AG08395 (cell line): ENCODE data around the gene THAP8.

ENCODE experiments used
- DNase-seq: peaks from one replicate; pipeline ENCODE4 v3.0.0; 2012; ENCODE audit warnings: mixed read lengths, low spot score

Gene THAP8

DNA sequence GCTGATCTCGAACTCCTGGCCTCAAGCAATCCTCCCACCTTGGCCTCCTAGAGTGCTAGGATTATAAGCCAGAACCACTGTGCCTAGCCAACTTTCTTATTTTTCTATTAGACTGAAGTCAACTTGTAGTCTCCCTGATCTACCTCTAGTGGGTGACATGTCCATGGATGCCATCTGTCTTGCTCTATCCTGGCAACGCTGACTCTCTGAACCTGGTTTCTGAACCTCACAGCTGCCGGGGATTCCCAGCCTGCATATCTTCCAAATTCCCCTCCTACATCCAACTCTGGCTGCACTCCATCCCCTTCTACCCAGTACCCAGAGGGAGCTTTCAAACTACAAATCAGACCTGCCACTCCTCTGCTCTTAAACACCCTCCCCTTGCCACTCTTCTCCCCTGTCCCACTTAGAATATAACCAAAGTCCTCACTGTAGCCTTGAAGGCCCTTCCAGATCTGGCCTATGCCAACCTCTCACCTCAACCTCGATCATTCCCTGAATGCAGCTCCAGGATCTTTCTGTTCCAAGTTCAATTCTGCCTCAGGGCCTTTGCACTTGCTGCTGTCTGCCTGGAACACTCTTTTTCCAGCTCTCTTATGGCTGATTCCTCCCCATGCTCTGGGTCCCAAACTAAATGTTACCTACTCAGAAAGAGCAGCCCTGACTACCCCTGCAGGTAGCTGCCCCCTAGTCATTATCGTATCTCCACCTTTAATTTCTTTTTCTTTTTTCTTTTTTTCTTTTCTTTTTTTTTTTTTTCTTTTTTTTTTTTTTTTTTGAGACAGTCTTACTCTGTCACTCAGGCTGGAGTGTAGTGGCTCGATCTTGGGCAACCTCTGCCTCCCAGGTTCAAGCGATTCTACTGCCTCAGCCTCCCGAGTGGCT is 23.6 kb downstream of the THAP8 start:
- peak; percentile 60 for DNase-seq

DNA sequence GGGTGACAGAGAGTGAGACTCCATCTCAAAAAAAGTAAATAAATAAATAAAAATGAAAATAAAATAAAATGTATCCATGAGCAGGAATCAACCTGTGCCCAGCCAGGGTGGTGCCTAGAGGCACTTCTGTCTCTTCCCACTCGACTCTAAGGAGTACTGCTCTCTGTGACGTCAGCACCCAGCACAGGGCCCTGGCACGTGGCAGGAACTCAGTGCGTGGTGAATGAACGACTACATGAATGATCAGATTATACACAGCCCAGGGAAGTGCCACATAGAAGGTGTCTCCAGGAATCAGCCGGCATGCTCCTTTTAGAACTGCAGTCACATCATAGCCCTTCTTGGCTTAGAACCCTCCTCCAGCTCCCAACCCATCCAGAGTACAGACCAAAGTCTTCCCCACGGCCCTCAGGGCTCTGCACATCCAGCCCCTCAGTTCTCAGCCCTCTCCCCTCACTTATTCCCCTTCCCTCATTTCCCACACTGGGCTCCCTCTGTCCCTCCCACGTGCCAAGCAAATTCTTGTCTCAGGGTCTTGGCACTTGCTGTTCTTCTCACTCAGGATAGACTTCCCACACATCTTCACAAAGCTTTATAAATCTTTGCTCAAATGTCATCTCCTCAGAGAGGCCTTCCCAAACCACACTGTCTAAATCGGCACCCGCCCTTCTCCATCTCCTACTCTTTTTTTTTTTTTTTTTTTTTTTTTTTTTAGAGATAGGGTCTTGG is 25.6 kb downstream of the THAP8 start:
- no peak for DNase-seq

DNA sequence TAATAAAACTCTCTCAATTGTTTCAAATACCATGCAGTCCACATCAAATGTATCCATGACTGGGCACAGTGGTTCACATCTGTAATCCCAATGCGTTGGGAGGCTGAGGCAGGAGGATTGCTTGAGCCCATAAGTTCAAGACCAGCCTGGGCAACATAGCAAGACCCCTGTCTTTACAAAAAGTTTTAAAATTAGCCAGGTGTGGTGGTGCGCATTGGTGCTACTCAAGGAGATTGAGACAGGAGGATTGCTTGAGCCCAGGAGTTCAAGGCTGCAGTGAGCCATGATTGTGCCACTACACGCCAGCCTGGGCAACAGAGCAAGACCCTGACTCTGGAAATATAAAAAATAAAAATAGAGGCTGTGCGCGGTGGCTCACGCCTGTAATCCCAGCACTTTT is 26.4 kb downstream of the THAP8 start:
- no peak for DNase-seq

DNA sequence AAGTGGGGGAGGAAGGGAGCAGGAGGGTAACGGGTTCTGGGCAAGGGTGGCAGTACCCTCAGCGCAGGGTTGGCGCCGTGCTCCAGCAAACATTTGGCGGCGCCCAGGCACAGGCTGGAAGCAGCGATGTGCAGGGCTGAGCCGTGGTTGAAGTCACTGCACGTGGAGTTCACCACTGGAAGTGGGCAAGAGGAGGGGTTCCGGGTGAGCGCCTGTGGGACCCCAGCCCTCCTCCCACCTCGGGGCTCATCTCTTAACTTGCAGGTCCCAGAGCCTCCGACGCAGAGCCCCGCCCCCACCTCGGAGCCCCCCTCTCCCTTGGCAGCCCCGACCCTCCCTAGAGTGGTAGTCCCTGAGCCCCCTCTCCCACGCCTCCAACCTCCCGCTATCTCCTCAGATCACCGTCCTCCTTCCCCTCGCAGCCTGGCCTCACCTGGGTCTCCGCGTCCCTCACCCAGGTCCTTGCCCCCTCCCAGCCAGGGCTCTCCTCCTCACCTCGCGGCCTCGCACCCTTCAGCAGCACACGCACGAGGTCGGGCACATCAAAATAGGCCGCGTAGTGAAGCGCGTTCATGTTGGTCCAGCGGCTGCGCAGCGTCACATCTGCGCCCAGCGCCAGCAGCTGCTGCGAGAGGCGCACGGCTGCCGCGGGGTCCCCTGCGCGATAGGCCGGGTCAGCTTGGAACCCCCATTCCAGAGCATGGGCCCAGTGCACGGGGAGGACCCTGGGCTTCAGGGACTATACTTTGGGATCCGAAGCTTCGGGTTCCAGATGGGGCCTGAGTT is 27.8 kb downstream of the THAP8 start:
- no peak for DNase-seq

DNA sequence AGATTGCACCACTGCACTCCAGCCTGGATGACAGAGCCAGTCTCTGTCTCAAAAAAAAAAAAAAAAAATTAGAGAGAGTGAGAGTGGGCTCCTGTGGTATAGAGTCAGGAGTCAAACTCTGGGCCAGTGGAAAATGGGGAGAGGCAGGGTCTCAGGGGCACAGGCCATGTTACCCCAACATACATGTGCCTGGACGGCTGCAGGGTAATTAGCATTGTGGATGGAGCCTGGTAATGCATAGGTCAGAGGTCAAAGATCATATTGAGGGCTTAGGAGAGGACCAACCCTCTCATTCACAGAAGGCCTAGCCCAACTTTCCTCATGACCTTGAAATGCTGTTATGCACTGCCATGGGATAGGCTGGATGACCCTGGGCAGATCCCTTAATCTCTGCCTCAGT is 28.5 kb downstream of the THAP8 start:
- DNase-seq = no peak

DNA sequence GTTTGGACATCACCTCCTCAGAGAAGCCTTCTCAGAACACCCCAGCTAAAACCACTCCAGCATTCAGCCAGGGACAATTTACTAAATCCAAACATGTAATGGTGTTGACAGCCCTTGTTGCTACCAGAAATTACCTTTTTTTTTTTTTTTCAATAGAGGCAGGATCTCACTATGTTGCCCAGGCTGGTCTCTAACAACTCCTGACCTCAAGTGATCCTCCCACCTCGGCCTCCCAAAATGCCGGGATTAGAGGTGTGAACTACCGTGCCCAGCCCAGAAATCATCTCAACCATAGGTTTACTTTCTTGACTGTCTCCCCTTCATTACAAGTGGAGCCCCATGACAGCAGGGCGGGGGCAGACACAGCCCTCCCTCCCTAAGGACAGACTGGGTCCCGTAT is 30.7 kb downstream of the THAP8 start:
- DNase-seq = no peak

DNA sequence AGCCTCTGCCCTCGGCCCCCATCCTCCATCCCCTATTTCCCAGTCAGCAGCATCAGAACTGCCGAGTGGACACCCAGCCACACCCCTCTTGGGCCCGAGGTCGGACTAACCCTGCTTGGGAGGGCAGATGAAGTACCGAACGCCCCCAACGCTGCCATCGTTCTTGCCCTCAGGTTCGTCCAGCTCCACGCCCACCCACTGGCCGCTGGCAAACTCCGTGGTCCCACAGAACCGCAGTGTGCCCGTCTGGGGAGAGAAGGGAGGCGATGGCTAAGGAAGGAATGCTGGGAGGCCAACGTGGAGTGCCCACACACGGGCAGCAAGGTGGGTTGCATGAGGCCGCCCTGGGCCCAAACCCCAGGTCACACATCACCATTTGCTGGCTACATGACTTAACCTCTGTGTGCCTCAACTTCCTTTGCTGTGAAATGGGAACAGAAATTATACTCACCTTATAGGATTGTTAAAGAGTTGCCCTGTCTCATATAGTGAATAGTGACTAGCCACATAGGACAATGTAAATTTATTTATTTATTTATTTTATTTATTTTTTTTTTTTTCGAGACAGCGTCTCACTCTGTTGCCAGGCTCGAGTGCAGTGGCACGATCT is 34.9 kb downstream of the THAP8 start:
- DNase-seq = no peak

DNA sequence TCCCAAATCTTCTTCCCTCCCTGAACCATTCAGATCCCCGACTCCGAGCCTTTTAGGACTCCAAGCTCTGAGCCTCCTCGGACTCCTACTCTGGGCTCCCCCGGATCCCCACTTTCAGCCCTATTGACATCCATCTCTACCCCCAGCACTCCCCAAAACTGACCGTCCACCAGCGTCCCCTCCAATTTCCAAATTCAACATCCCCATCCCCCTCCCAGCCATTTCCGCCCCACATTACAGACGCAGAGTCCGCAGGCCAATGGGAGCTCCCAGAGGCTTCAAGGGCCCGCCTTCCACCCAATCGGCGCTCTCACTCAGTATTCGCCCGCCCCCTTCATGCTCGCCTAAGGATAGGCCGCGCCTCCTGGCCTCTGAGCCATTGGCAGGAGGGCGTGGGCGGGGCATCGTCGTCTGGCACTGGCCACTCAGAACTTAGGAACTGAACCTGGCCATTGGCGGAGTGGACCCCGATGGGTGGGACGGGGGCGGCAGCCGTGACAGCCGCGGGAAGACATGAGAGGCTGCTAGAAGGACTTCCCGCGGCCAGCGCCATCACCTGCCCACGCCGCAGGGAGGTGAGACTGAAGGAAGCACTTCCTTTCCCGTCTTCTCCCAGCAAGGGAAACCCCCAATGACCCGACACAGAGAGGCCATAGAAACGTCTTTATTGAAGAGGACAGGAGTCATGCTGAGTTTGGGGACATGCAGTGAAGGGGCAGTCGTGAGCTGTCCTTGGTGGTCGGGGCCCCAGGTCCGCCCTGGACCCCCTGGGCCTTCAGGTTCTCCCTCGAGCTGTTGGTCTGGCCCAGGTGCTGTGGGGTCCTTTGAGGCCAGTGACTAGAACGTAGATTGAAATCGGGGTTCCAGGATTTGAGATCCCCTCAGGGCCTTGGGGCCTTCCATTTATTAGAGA is 39.8 kb downstream of the THAP8 start, which contains the start of gene ALKBH6:
TSS of gene ALKBH6 (minus strand) at position 202 of the 913 bp plus-strand sequence. CDS start 816 bp downstream, outside the sequence.
- peak; percentile 99 for DNase-seq

DNA sequence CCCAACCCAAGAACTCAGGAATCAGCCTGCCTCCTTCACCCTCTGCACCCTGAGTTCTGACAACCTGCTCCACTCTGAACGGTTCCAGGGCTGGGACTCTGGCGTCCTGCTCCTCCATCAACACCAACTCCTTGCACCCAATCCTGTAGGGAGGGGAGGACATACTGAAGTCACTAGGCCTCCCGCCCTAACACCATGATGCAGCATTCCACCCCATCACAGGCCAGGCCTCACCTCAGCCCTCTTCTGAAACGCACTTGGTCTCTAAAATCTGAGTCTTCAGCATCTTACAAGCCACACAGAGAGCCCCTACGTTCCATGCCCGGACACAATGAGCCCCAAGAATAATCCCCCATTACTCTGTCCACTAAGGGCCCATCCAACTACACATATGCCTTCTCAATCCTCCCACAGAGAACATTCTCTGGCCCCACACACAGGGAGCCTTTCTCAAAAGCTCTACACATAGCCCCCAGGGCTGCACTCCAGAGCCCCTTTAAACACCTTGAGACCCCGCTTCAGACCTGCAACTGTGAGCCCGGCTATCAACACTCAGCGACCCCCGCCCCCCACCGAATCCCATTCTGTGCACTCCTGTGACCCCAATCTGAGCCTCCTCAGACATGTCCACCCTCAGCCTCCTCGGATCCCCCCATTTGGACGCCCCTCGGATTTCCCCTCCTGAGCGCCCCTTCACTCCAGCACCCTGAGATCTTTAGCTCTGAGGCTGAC is 40.6 kb downstream of the THAP8 start:
- no peak for DNase-seq

DNA sequence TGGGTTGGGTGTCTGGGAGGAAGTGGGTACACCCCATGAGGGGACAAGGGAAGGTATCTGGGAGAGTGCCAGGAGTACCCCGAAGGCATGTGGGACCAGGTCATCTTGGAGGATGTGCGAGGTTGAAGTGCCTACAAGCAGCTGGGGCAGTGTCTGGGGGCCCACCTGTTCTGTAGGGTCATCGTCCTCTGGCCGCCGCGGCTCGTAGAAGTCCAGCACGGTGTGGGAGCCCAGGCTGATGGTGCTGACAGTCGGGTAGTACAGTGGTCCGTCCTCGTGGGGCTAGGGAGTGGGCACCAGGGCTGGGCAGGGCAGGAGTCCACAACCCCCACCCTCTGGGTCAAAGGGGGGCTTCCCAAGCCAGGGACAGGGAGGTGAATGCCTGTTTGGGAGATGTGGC is 43.7 kb downstream of the THAP8 start:
- no peak for DNase-seq

DNA sequence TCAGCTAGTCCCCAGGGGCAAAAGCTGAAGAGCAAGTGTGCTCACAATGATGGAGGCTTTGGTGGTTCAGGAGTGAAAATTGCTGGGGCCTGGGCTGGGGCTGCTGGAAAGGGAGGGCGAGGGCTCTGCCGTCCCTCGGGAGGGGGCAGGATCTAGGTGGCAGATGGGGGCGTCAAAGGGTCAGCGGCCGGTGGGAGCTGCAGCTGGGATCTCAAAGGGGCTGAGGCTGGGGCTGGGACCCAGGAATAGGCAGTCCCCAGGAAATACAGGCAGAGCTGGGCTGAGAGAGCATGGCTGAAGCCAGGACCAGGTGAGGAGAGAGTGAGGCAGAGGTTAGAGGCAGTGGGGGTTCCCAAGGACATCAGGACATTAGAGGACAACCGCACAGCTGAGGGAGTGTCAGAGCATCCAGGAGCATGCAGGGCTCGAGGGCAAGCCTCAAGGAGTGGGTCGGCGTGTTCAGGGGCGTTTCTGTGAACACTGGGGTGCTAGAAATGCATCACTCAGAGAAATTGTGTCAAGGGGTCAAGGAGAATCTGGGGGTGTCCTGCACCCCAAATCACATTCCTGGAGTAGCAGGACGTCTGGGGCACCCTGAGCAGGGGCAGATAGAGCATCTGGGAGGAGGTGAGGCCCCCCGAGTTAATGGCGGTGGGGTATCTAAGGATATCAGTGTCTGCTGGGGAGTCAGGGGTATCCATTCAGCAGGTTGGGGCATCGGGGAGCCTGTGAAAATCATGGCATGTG is 44.3 kb downstream of the THAP8 start:
- no peak for DNase-seq

DNA sequence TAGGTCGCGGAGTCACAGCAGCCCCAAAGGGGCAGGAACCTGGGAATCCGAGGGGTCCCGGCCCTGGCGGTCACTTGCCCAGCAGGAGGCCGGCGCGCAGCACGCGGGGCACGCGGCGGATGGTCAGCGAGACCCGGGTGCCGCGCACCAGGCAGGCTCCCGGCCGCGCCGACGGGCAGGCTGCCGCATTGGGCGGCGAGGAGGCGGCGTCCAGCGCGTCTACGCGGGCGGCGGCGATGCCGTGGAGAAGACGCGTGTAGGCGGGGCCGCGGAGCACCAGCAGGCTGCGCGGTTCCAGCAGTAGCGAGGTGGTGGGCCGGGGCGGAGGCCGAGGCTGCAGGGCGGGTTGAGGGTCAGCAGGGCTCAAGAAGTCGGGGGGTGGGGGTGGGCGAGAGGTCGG is 44.9 kb downstream of the THAP8 start:
- DNase-seq = peak; percentile 82

DNA sequence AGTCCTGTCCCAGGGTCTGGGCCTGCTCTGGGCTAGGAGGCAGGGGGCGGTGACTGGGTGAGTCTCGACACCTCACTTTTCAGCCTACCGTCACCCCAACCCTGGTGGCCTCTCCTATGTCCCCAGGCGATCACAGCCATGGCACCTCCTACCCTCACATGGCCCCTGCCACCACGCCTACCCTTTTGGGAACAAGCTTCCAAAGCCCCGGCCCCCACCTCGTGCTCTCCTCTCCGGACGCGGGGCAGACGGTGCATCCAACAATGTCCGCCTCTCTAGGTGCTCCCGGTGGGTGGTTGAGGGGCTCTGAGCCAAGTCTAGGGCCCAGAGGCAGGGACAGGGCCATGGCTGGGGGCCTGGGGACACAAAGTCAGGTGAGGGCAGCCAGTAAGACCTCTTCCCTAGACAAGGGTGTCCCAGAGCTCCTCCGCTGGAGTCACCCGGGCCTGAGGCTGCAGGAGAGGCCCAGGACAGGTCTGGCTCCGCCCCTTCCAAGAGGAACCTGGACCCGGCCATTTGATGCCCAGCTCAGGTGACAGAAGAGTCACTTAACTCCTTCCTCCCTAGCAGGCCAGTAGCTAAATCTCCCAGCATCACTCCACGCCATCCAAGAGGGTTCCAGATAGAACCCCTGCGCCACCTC is 45.6 kb downstream of the THAP8 start, which contains the start of gene SYNE4:
TSS of gene SYNE4 (minus strand) at position 478 of the 643 bp plus-strand sequence. CDS start at position 346, 132 bp downstream.
- DNase-seq = no peak

DNA sequence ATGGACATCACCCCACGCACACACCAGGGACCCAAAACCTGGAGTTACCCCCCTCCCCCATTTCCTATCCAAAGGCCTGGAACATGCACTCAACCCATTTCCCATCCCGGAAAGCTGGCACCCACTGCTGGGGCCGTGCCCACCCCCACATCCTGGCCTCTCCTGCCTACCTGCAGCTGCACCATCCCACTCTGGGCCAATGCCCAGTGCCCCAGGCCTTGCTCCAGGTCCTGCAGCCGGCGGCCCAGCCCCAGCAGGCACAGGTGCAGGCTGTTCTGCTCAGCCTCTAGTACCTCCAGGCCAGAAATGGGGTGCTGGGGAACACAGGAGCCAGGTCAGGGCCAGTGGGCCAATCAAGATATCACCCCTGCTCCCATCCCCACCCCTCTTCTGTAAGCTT is 47.1 kb downstream of the THAP8 start:
- no peak for DNase-seq

DNA sequence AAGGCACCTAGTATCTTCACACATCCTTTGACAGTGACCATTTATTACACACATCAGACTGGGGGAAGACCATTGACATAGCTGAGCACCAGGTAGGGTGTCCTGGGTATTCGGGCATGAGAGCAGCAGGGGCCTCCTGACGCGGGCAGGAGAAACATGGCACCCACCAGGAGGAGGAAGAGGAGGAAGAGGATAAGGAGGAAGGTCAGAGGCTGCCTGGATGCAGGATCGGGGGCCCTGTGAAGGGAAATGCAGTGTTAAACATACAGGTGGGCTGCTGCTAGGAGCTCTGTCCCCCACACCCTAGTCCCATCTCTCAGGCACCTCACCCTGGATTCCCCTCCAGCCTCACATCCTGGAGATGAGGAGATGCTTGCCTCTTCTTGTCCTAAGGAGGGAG is 50.8 kb downstream of the THAP8 start:
- DNase-seq = no peak

DNA sequence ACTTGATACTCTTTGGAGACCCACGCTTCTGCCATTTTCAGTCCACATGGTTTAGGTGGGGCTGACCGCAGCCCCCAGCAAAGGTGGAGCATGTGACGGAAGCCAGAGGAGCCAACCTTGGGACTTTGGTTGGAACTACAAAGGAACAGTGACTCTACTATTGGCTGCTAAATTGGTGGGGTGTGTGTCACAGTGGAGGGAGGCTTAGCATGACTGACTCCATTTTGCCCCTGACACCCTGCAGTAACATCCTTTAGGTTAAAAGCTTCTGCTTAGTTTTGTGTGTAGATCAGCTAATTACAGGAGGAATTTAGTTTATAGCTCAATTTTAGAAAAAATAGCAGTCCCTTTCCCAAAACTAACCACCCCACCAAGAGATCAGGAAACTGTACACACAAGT is 52.5 kb downstream of the THAP8 start:
- DNase-seq = no peak

DNA sequence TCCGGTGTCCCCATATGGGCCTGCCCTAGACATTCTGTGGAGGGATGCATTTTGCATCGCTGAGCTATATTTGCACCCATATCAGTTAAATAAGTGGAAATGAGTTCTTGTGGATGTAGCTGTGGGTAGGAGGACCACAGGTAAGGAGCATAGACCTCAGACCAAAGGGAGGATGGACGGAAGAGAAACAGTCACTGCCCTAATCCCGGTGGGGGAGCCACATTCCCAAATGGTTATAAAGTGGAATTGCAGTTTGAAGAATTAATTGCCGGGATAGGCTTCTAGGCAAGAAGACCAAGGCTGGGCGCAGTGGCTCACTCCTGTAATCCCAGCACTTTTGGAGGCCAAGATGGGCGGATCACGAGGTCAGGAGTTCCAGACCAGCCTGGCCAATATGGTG is 57.3 kb downstream of the THAP8 start:
- DNase-seq = no peak

DNA sequence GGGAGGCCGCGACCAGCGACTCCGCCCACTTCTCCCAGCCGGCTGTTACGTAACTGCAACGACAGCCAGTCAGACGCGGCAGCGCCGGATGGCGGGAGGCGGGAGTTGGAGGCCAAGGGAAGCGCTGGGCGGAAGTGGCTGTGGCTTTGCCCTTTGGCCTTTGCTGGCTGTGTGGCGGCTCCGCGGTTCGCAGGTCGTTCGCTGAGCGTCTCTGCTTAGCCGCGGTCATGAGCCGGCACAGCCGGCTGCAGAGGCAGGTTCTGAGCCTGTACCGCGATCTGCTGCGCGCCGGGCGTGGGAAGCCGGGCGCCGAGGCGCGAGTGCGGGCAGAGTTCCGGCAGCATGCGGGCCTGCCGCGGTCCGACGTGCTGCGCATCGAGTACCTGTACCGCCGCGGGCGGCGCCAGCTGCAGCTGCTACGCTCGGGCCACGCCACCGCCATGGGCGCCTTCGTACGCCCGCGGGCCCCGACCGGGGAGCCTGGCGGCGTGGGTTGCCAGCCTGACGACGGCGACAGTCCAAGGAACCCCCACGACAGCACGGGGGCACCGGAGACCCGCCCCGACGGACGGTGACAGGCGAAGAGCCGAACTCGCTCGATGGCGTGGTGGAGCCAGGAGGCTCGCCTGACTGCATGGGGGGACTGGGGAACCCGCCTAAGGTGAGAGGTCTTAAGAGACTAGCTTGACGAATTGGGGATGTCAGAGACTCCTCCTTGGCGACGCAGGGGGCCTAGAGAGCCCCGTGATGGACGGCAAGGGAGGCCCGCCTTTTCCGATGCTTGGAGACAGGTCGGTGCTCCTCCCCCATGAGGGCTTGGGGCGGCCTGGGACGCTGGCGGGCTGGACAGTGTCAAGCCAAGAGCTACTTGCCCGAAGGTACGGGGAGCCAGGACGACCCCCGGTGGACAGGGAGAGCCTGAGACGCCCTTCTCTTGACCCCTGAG is 58.8 kb downstream of the THAP8 start, which contains the start of gene SDHAF1:
TSS of gene SDHAF1 (plus strand) at position 141 of the 946 bp plus-strand sequence. CDS start at position 228, 87 bp downstream.
- DNase-seq = peak; percentile 97
